ENCODE measurements around the gene ZFC3H1. TPM values are rescaled to one million over a fixed set of nuclear protein-coding genes. Genes with fewer than 3 reads are reported as not detected.
A peak's percentile ranks its signal among the peaks of the same experiment; 100 is the strongest.

ZFC3H1 gene
- total RNA-seq, 1 experiment from 2014 or later = 24.4 TPM

- Histone ChIP-seq H2BK120ac (ENCODE audit: low read depth, low read length, poor library complexity, severe bottlenecking) (no peak overlapping the region), H3K79me2 (ENCODE audit: insufficient read depth, low read length) (no peaks in the 10 kb centered on the region), H3K27ac (ENCODE audit: insufficient read length, low read depth, low read length) (no peak overlapping the region), H2BK12ac (ENCODE audit: insufficient read length, low read depth, low read length) (no peak overlapping the region), H3K4me2 (ENCODE audit: insufficient read depth, insufficient read length, low read length) (no peak overlapping the region), H3T11ph (ENCODE audit: low read length) (no peak overlapping the region), H3K56ac (ENCODE audit: insufficient read length, low read depth, low read length) (no peak overlapping the region), H4K91ac (ENCODE audit: insufficient read length, low read depth, low read length) (no peak overlapping the region), H3K4me1 (ENCODE audit: insufficient read depth, low read length) (0 out of 2 replicates have a peak, but pooled peaks cover 5% of the 10 kb centered on the region), H2BK20ac (ENCODE audit: low read depth, low read length, poor library complexity, severe bottlenecking) (no peak overlapping the region), H3K14ac (ENCODE audit: insufficient read depth, low read length) (no peak overlapping the region), H3K18ac (ENCODE audit: insufficient read length, low read depth, low read length) (no peak overlapping the region), H3K4ac (ENCODE audit: low read depth, low read length) (no peak overlapping the region), H2AFZ (ENCODE audit: low read length) (no peak overlapping the region), H3K27me3 (ENCODE audit: insufficient read depth, low read length) (no peaks in the 10 kb centered on the region), H3K9me3 (ENCODE audit: control insufficient read depth, low read depth, low read length) (no peaks in the 10 kb centered on the region), H2BK15ac (ENCODE audit: low read depth, low read length) (no peak overlapping the region), H4K20me1 (ENCODE audit: control insufficient read depth, insufficient read depth, insufficient read length) (no peaks in the 10 kb centered on the region), H2AK5ac (ENCODE audit: insufficient read length, low read length) (no peak overlapping the region), H2BK5ac (ENCODE audit: insufficient read length, low read length) (no peak overlapping the region), H4K8ac (replicated peaks; ENCODE audit: insufficient read length, low read depth, low read length) (no peak overlapping the region), H4K5ac (ENCODE audit: insufficient read length, low read depth, low read length) (no peak overlapping the region), H3K23me2 (ENCODE audit: insufficient read length, low read depth, low read length, poor library complexity, severe bottlenecking) (no peaks in the 10 kb centered on the region), H3K9ac (ENCODE audit: extremely low read depth, insufficient read length, low read length) (no peak overlapping the region), H3K23ac (ENCODE audit: insufficient read length, low read depth, low read length) (no peak overlapping the region), H3K79me1 (ENCODE audit: insufficient read depth, low read depth, low read length, poor library complexity, severe bottlenecking) (no peaks in the 10 kb centered on the region)
- no peaks in the 10 kb centered on the region for H3K27me3 Mint-ChIP-seq (ENCODE audit: low read depth)
- peaks cover 8 to 13% of the 10 kb centered on the region in 2 experiments for H3K4me1 Mint-ChIP-seq
- H3K9me3 Mint-ChIP-seq = no peaks in the 10 kb centered on the region; a peak in 1 of 5 replicates
- no peak for TF ChIP-seq CTCF (conservative IDR thresholded peaks at IDR 0.05)
- DNase-seq = no peak
- 0 out of 7 replicates have a peak overlapping the region, but pooled peaks of 1 of the 3 experiments have one; percentile 58 for H3K27ac Mint-ChIP-seq
- H3K36me3 Mint-ChIP-seq (ENCODE audit: insufficient read depth in 1 of 3, low read depth in 3 of 3) = peaks cover 0 to 5% (median 2%) of the 10 kb centered on the region in 3 experiments; a peak in 3 of 7 replicates
- no peak overlapping the region for H3K4me3 Mint-ChIP-seq
Measured at GRCh38 chr12:71601546-71601945, 62.1 kb downstream of the ZFC3H1 start.
